Neural progenitor cell (in vitro differentiated cells): ENCODE data around the gene ARHGEF11. TPM values are rescaled to one million over a fixed set of nuclear protein-coding genes. Genes with fewer than 3 reads are reported as not detected.

Experiments
- DNase-seq: peaks from one replicate; pipeline ENCODE4 v3.0.0-alpha.2; 2016; ENCODE audit warnings: low spot score
- H2AFZ ChIP-seq: fragments of 200-600 bp; sonication (generic); replicated peaks from 2 replicates; pipeline ENCODE4 v1.6.1; 2016; ENCODE audit warnings: antibody characterized with exemption
- H3F3A ChIP-seq: fragments of 200-600 bp; sonication (generic); 2 replicates; pipeline ENCODE4 v1.6.1; 2016; ENCODE audit warnings: antibody characterized with exemption, low read depth
- H3K27ac ChIP-seq: fragments of 200-600 bp; sonication (generic); 2 replicates; pipeline ENCODE4 v1.5.1; 2016; ENCODE audit warnings: mild to moderate bottlenecking
- H3K27me3 ChIP-seq: fragments of 200-600 bp; sonication (generic); 2 replicates; pipeline ENCODE4 v1.6.1; 2016; ENCODE audit warnings: mild to moderate bottlenecking, moderate library complexity
- H3K36me3 ChIP-seq: fragments of 200-600 bp; sonication (generic); 2 replicates; pipeline ENCODE4 v1.5.1; 2016
- H3K4me1 ChIP-seq: fragments of 200-600 bp; sonication (generic); 2 replicates; pipeline ENCODE4 v1.6.1; 2016; ENCODE audit warnings: mixed run types
- H3K4me2 ChIP-seq: fragments of 200-600 bp; sonication (generic); 2 replicates; pipeline ENCODE4 v1.6.1; 2016
- H3K4me3 ChIP-seq: fragments of 200-600 bp; sonication (generic); 2 replicates; pipeline ENCODE4 v1.5.1; 2016
- H3K79me2 ChIP-seq: fragments of 200-600 bp; sonication (generic); 2 replicates; pipeline ENCODE4 v1.6.1; 2016; ENCODE audit warnings: low read depth
- H3K9ac ChIP-seq: fragments of 200-600 bp; sonication (generic); 2 replicates; pipeline ENCODE4 v1.6.1; 2016
- H3K9me3 ChIP-seq: fragments of 200-600 bp; sonication (generic); 2 replicates; pipeline ENCODE4 v1.5.1; 2016; ENCODE audit warnings: low read depth
- H4K20me1 ChIP-seq: fragments of 200-600 bp; sonication (generic); 2 replicates; pipeline ENCODE4 v1.6.1; 2016; ENCODE audit warnings: low read depth
- H3K27ac Mint-ChIP-seq: 3 replicates; pipeline ENCODE4 v1.8.0; 2021; ENCODE audit warnings: mixed read lengths
- H3K27me3 Mint-ChIP-seq: 2 replicates; pipeline ENCODE4 v1.8.0; 2022; ENCODE audit warnings: low read depth, mild to moderate bottlenecking, inconsistent platforms, moderate library complexity, mixed read lengths; ENCODE audit not compliant: insufficient read depth
- H3K36me3 Mint-ChIP-seq: 3 replicates; pipeline ENCODE4 v1.8.0; 2021; ENCODE audit warnings: mixed read lengths
- H3K4me1 Mint-ChIP-seq: 3 replicates; pipeline ENCODE4 v1.8.0; 2021; ENCODE audit warnings: mixed read lengths
- H3K4me3 Mint-ChIP-seq: 3 replicates; pipeline ENCODE4 v1.8.0; 2021; ENCODE audit warnings: mild to moderate bottlenecking, moderate library complexity, mixed read lengths
- H3K9me3 Mint-ChIP-seq: 3 replicates; pipeline ENCODE4 v1.8.0; 2020; ENCODE audit warnings: mixed read lengths
- EZH2 ChIP-seq: fragments of 200-600 bp; sonication (generic); IDR thresholded peaks from 2 replicates; pipeline ENCODE4 v1.6.1; 2017; ENCODE audit warnings: antibody characterized with exemption, mild to moderate bottlenecking, moderate library complexity
- EZH2phosphoT487 ChIP-seq: fragments of 200-600 bp; sonication (generic); IDR thresholded peaks from 2 replicates; pipeline ENCODE4 v1.6.1; 2017; ENCODE audit warnings: antibody characterized with exemption
- total RNA-seq: library from RNA; depleted of rRNA; stranded (reverse); fragments of >200 nt; gene quantifications from 2 replicates; pipeline ENCODE4 v1.2.3, GENCODE V29; 2015; ENCODE audit warnings: low replicate concordance
- TF ChIP-seq, protein P1 (sequence below): fragments of 200-600 bp; sonication (generic); IDR thresholded peaks from 2 replicates; pipeline ENCODE4 v1.5.1; 2017; ENCODE audit warnings: antibody characterized with exemption, mild to moderate bottlenecking

The ARHGEF11 gene
- total RNA-seq, 1 donor from 2014 or later: 31.9 TPM

GRCh38 chr1:156893048-156893953, 152.2 kb downstream of the ARHGEF11 start, which contains the start of gene PEAR1:
PEAR1 (plus strand) TSS chr1:156893718; CDS start chr1:156903927, 10,209 bp downstream.
- H3K9ac ChIP-seq: no peak within 1 kb of the TSS
- no peaks in the 10 kb centered on the region for H3K79me2 ChIP-seq
- H3K27ac Mint-ChIP-seq: no peak within 1 kb of the TSS
- peaks cover 41% of the 10 kb centered on the region for H3K4me1 Mint-ChIP-seq
- peak; percentile 64 for DNase-seq
- peaks cover 6% of the 10 kb centered on the region for H4K20me1 ChIP-seq
- peak within 1 kb of the TSS; percentile 63 for H3K4me3 Mint-ChIP-seq
- H3K36me3 ChIP-seq: no peaks in the 10 kb centered on the region
- H3K4me2 ChIP-seq: peak within 1 kb of the TSS; percentile 48
- peaks cover 37% of the 10 kb centered on the region for H3K27me3 Mint-ChIP-seq
- peak within 1 kb of the TSS; percentile 37 for H3K4me3 ChIP-seq
- peak within 1 kb of the TSS; percentile 15 for H2AFZ ChIP-seq
- TF ChIP-seq, protein P1, sequence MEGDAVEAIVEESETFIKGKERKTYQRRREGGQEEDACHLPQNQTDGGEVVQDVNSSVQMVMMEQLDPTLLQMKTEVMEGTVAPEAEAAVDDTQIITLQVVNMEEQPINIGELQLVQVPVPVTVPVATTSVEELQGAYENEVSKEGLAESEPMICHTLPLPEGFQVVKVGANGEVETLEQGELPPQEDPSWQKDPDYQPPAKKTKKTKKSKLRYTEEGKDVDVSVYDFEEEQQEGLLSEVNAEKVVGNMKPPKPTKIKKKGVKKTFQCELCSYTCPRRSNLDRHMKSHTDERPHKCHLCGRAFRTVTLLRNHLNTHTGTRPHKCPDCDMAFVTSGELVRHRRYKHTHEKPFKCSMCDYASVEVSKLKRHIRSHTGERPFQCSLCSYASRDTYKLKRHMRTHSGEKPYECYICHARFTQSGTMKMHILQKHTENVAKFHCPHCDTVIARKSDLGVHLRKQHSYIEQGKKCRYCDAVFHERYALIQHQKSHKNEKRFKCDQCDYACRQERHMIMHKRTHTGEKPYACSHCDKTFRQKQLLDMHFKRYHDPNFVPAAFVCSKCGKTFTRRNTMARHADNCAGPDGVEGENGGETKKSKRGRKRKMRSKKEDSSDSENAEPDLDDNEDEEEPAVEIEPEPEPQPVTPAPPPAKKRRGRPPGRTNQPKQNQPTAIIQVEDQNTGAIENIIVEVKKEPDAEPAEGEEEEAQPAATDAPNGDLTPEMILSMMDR: peak; percentile 52
- TF ChIP-seq EZH2 (peak; percentile 51), EZH2phosphoT487 (peak; percentile 67)
- H3K27me3 ChIP-seq: peaks cover 63% of the 10 kb centered on the region
- H3F3A ChIP-seq: peaks cover 14% of the 10 kb centered on the region
- no peaks in the 10 kb centered on the region for H3K9me3 Mint-ChIP-seq
- no peaks in the 10 kb centered on the region for H3K36me3 Mint-ChIP-seq
- no peaks in the 10 kb centered on the region for H3K9me3 ChIP-seq
- no peak within 1 kb of the TSS for H3K27ac ChIP-seq
- H3K4me1 ChIP-seq: peaks cover 17% of the 10 kb centered on the region

DNA sequence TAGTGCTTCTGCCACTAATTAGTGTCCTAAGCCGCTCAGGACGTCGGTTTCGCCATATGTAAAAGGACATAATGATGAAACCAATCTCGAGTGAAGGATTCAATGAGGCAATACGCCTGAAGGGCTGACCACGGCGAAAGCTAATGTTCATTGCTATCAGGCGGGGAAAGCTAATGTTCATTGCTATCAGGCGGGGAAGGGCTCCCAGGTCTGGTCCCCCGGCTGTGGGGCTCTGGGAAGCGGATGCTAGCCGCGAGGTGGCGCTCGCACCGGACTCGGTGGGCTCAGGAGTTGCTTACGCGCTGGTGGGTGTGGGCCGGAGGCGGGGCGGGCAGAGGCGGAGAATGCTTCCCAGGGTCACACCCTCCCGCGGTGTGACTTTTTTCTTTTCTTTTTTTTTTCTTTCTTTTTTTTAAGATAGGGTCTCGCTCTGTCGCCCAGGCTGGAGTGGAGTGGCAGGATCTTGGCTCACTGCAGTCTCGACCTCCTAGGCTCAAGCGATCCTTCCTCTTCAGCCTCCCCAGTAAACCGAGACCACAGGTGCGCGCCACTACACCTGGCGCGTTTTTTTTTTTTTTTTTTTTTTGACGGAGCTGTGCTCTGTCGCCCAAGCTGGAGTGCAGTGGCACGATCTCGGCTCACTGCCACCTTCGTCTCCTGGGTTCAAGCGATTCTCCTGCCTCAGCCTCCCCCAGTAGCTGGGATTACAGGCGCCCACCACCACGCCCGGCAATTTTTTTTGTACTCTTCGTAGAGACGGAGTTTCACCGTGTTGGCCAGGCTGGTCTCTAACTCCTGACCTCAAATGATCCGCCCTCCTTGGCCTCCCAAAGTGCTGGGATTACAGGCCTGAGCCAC, 153.1 kb downstream of the ARHGEF11 start:
- H3K27me3 Mint-ChIP-seq: peaks cover 37% of the 10 kb centered on the region
- no peak overlapping the region for H2AFZ ChIP-seq
- H3K4me3 Mint-ChIP-seq: peak overlapping the region; percentile 63

More for the DNA sequence above, 153.1 kb downstream of the ARHGEF11 start:
- Histone ChIP-seq H3K79me2 (no peaks in the 10 kb centered on the region), H3K36me3 (no peaks in the 10 kb centered on the region), H3K4me2 (peak overlapping the region; percentile 48), H3K27me3 (peaks cover 65% of the 10 kb centered on the region), H3K9me3 (no peaks in the 10 kb centered on the region), H3F3A (peaks cover 14% of the 10 kb centered on the region), H3K4me1 (peaks cover 22% of the 10 kb centered on the region), H3K4me3 (peak overlapping the region; percentile 37), H3K9ac (no peak overlapping the region), H4K20me1 (peaks cover 6% of the 10 kb centered on the region), H3K27ac (no peak overlapping the region)
- Mint-ChIP-seq H3K36me3 (no peaks in the 10 kb centered on the region), H3K9me3 (no peaks in the 10 kb centered on the region), H3K4me1 (peaks cover 45% of the 10 kb centered on the region), H3K27ac (no peak overlapping the region)
- DNase-seq: peak; percentile 95
- TF ChIP-seq, protein P1: peak; percentile 93
- TF ChIP-seq EZH2phosphoT487 (no peak), EZH2 (peak; percentile 15)
